ENCODE measurements around the gene GLDN. TPM values are rescaled to one million over a fixed set of nuclear protein-coding genes. Genes with fewer than 3 reads are reported as not detected.

GLDN gene
- total RNA-seq, 1 experiment from 2014 or later: 0.77 TPM

DNA sequence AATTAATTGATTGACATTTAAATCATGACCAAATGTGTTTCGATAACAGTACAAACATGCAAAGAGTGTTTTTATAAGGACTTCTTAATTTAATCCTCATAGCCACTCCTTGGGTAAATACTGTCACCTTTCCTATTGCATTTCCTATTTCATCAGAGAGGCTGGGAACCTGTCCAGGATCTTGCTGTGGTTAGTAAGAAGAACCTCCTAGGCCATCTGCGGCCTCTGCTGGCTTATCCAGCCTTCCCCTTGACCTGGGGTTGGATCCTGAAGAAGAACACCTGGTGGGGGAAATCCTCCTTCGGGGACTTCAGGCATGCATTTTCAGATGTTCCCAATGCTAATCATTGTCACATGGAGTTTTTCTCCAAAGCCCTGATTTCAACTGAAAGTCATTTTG, 25.5 kb downstream of the GLDN start (continued):
- TF ChIP-seq ELF4 (CRISPR knock-in tag; IDR thresholded peaks at IDR 0.05; ENCODE audit: low read depth) (no peak), SMAD4 (CRISPR knock-in tag; IDR thresholded peaks at IDR 0.05) (no peak), STAT6 (CRISPR knock-in tag; conservative IDR thresholded peaks at IDR 0.05; ENCODE audit: low read depth) (no peak), CTCF (IDR thresholded peaks at IDR 0.05) (no peak), NR3C1 (CRISPR knock-in tag; conservative IDR thresholded peaks at IDR 0.05; ENCODE audit: low read depth) (no peak), OVOL2 (CRISPR knock-in tag; IDR thresholded peaks at IDR 0.05; ENCODE audit: borderline replicate concordance) (no peak), ZNF396 (CRISPR knock-in tag; IDR thresholded peaks at IDR 0.05; ENCODE audit: borderline replicate concordance) (no peak)
- TF ChIP-seq, protein P1, sequence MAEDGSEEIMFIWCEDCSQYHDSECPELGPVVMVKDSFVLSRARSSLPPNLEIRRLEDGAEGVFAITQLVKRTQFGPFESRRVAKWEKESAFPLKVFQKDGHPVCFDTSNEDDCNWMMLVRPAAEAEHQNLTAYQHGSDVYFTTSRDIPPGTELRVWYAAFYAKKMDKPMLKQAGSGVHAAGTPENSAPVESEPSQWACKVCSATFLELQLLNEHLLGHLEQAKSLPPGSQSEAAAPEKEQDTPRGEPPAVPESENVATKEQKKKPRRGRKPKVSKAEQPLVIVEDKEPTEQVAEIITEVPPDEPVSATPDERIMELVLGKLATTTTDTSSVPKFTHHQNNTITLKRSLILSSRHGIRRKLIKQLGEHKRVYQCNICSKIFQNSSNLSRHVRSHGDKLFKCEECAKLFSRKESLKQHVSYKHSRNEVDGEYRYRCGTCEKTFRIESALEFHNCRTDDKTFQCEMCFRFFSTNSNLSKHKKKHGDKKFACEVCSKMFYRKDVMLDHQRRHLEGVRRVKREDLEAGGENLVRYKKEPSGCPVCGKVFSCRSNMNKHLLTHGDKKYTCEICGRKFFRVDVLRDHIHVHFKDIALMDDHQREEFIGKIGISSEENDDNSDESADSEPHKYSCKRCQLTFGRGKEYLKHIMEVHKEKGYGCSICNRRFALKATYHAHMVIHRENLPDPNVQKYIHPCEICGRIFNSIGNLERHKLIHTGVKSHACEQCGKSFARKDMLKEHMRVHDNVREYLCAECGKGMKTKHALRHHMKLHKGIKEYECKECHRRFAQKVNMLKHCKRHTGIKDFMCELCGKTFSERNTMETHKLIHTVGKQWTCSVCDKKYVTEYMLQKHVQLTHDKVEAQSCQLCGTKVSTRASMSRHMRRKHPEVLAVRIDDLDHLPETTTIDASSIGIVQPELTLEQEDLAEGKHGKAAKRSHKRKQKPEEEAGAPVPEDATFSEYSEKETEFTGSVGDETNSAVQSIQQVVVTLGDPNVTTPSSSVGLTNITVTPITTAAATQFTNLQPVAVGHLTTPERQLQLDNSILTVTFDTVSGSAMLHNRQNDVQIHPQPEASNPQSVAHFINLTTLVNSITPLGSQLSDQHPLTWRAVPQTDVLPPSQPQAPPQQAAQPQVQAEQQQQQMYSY (CRISPR knock-in tag; IDR thresholded peaks at IDR 0.05): no peak
- TF ChIP-seq, protein P2, sequence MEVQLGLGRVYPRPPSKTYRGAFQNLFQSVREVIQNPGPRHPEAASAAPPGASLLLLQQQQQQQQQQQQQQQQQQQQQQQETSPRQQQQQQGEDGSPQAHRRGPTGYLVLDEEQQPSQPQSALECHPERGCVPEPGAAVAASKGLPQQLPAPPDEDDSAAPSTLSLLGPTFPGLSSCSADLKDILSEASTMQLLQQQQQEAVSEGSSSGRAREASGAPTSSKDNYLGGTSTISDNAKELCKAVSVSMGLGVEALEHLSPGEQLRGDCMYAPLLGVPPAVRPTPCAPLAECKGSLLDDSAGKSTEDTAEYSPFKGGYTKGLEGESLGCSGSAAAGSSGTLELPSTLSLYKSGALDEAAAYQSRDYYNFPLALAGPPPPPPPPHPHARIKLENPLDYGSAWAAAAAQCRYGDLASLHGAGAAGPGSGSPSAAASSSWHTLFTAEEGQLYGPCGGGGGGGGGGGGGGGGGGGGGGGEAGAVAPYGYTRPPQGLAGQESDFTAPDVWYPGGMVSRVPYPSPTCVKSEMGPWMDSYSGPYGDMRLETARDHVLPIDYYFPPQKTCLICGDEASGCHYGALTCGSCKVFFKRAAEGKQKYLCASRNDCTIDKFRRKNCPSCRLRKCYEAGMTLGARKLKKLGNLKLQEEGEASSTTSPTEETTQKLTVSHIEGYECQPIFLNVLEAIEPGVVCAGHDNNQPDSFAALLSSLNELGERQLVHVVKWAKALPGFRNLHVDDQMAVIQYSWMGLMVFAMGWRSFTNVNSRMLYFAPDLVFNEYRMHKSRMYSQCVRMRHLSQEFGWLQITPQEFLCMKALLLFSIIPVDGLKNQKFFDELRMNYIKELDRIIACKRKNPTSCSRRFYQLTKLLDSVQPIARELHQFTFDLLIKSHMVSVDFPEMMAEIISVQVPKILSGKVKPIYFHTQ (CRISPR knock-in tag; IDR thresholded peaks at IDR 0.05): no peak

- H3K36me3 Mint-ChIP-seq: no peaks in the 10 kb centered on the region
- H3K9me3 Mint-ChIP-seq: no peaks in the 10 kb centered on the region
- peak overlapping the region; percentile 15; the same call in 1 of the 2 replicates for H3K27ac Mint-ChIP-seq
- DNase-seq (ENCODE audit: low spot score): no peak
- ChIA-PET CTCF (interaction anchor here (1.4 to 2.8 kb wide), 2 partner anchors 86 to 204 kb away, joined by 4 to 10 read pairs; no protein-coding TSS in a partner anchor), POLR2A (no interaction called here)
- H3K4me3 Mint-ChIP-seq: no peak overlapping the region
- peaks cover 4% of the 10 kb centered on the region; the same call in 1 of the 2 replicates for H3K4me1 Mint-ChIP-seq
- H3K27me3 Mint-ChIP-seq (ENCODE audit: low read depth): no peaks in the 10 kb centered on the region
- ATAC-seq: no peak; the same call in 1 of the 2 replicates
- TF ChIP-seq ZNF425 (CRISPR knock-in tag; conservative IDR thresholded peaks at IDR 0.05) (no peak), ZNF317 (CRISPR knock-in tag; IDR thresholded peaks at IDR 0.05; ENCODE audit: borderline replicate concordance, low read depth) (no peak), GABPB1 (CRISPR knock-in tag; IDR thresholded peaks at IDR 0.05) (no peak), RELA (CRISPR knock-in tag; IDR thresholded peaks at IDR 0.05; ENCODE audit: borderline replicate concordance) (no peak), TEAD1 (CRISPR knock-in tag; IDR thresholded peaks at IDR 0.05) (no peak), TP53 (CRISPR knock-in tag; IDR thresholded peaks at IDR 0.05) (no peak), ATF6 (CRISPR knock-in tag; IDR thresholded peaks at IDR 0.05) (no peak), IRF2 (CRISPR knock-in tag; IDR thresholded peaks at IDR 0.05; ENCODE audit: borderline replicate concordance, low read depth) (no peak), ATF2 (CRISPR knock-in tag; IDR thresholded peaks at IDR 0.05; ENCODE audit: borderline replicate concordance, low read depth) (no peak), SOX15 (CRISPR knock-in tag; IDR thresholded peaks at IDR 0.05) (no peak)
Observed at GRCh38 chr15:51367322-51367976, 26.0 kb downstream of the GLDN start.

Measured in WTC11 (cell line).